Right cardiac atrium (tissue), 5 donors: ENCODE measurements around the gene ATP6V1G1. TPM values are rescaled to one million over a fixed set of nuclear protein-coding genes. Genes with fewer than 3 reads are reported as not detected.
A peak's percentile ranks its signal among the peaks of the same experiment; 100 is the strongest.

Experiments
- ATAC-seq, 2 donors: fragments of 200-7000 bp; cut with Tn5 transposase; one replicate each; pipeline versions ENCODE4 v1.8.0 to v1.9.1; 2020; ENCODE audit warnings: moderate library complexity in 2 of 2, mild to moderate bottlenecking in 1 of 2
- DNase-seq, 3 donors: peaks; one replicate each; pipeline ENCODE4 v3.0.0-alpha.2; 2020
- H3K27ac ChIP-seq: one replicate; pipeline ENCODE4 v1.5.1; 2013; ENCODE audit warnings: mild to moderate bottlenecking, low read length, control low read depth, moderate library complexity
- H3K27me3 ChIP-seq: one replicate; pipeline ENCODE4 v1.6.1; 2013; ENCODE audit not compliant: control insufficient read depth, insufficient read depth
- H3K4me1 ChIP-seq: one replicate; pipeline ENCODE4 v1.6.1; 2013; ENCODE audit warnings: low read length; ENCODE audit not compliant: control insufficient read depth, insufficient read depth
- H3K4me3 ChIP-seq: one replicate; pipeline ENCODE4 v1.5.1; 2013; ENCODE audit warnings: low read length, control low read depth
- H3K9me3 ChIP-seq: one replicate; pipeline ENCODE4 v1.6.1; 2013; ENCODE audit warnings: low read length; ENCODE audit not compliant: control insufficient read depth
- WGBS: extraction: QIAGEN DNeasy Blood & Tissue Kit; methylation state at CpG from one replicate; pipeline ENCODE4 v1.1.7; 2013; 5-methylcytosine and 5-hydroxymethylcytosine counted together
- intact Hi-C, 4 donors: fragments of 100-400 bp; cut with DNase I; formaldehyde crosslinking; loops; one replicate each; pipeline versions ENCODE4 v1.11.0 to v1.14.0; 2022 to 2023
- polyA plus RNA-seq: library from polyadenylated mRNA; stranded (reverse); fragments of 200-250 nt; gene quantifications from one replicate; pipeline ENCODE4 v1.2.3, GENCODE V29; 2013
- total RNA-seq, 4 donors: library from RNA; stranded (reverse); fragmentation: NEBNext Ultra II Directional; extraction: Animal tissue kit (Norgen Biotek cat#: 25700); gene quantifications; one replicate each; pipeline ENCODE4 v1.2.1, GENCODE V29; 2021
- donor health status: healthy with polysubstance abuse.
- donor health status: DM: no; HTN: yes; CAD: no.
- donor health status: DM: no; HTN: no; CAD: no.
- donor health status: DM: no; HTN: yes; CAD: no; lungs with severe emphysema.
- donor health status: DM: yes; HTN: yes; CAD: no.

The ATP6V1G1 gene
- total and polyA plus RNA-seq, 5 donors, result 91.5 to 157 (median 98.9) TPM

DNA sequence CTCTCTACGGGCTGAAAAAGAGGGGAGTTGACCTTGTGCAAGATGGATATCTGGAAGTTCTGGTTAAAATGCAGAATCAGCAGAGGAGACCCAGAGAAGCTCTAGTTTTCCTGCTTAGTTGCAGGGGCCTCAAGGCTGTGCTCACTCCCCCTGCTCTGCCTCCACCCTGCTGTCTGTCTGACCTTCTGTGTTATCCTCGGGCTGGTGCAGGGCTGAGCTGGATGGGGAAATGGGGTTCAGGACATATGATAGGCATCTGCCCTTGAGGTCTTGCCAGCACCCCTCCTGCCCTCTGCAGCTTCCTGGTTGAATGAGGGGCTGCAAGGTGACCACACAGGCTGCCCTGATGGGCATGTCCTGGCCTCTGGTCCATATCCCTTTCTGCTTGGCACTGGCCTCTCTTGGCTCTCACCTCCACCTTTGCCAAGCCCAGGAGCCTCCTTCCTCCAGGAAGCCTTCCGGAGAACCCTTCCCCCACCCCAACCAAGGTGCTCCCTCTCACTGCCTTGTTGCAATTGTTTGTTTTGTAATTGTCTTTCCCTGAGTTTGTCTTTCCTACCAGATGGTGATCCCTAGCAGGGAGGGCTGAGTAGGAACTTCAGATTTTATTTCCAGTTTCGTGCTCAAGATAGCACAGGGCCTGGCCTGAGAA lies 24.8 kb downstream of the ATP6V1G1 start:
- ATAC-seq (peak in 1 of 2 donors; percentile 9), DNase-seq (no peak)
- no peaks in the 10 kb centered on the region for H3K27me3 ChIP-seq
- H3K27ac ChIP-seq, result no peak overlapping the region
- WGBS, result 39% methylated on average over 4 of the region's 4 CpGs
- H3K4me1 ChIP-seq, result no peaks in the 10 kb centered on the region
- intact Hi-C loops, result loop anchor here in 1 of 4 donors (10.0 kb wide), 1 partner anchor 108 kb away; the partner anchor contains the start of gene WHRN
- no peaks in the 10 kb centered on the region for H3K9me3 ChIP-seq
- H3K4me3 ChIP-seq, result peak overlapping the region; percentile 76

GRCh38 chr9:114613087-114613486 lies 25.5 kb downstream of the ATP6V1G1 start:
- 88% methylated on average over 7 of the region's 7 CpGs for WGBS
- DNase-seq (no peak), ATAC-seq (no peak)
- Histone ChIP-seq H3K27me3 (no peaks in the 10 kb centered on the region), H3K9me3 (no peaks in the 10 kb centered on the region), H3K27ac (no peak overlapping the region), H3K4me3 (no peak overlapping the region), H3K4me1 (no peaks in the 10 kb centered on the region)
- intact Hi-C loops, result loop anchor here in 1 of 4 donors (10.0 kb wide), 1 partner anchor 108 kb away; the partner anchor contains the start of gene WHRN

GRCh38 chr9:114613919-114614318 lies 26.4 kb downstream of the ATP6V1G1 start:
- WGBS, result 62% methylated on average over 3 of the region's 3 CpGs
- no peak overlapping the region for H3K27ac ChIP-seq
- no peak overlapping the region for H3K4me3 ChIP-seq
- DNase-seq, result no peak
- intact Hi-C loops, result loop anchor here in 1 of 4 donors (10.0 kb wide), 1 partner anchor 109 kb away; the partner anchor contains the start of gene WHRN
- H3K27me3 ChIP-seq, result no peaks in the 10 kb centered on the region
- H3K9me3 ChIP-seq, result no peaks in the 10 kb centered on the region
- ATAC-seq, result no peak
- H3K4me1 ChIP-seq, result no peaks in the 10 kb centered on the region

DNA sequence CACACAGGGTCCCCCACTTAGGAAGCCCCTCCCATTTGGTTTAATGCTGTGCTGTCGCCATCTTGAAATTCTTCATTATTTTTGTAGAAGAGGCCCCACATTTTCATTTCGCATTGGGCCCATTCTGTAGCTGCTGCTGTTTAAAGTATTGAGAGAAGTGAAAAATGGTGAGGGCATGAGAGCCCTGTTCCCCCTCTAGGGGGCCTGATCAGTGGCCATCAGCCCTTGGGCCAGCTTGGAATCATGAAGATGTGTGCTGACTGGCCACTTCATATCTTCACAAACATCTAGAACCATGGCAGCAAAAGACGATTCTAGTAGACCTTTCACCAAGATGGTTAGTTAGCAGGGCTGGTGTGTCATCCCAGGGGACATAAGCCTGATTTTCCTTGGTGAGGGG lies 26.8 kb downstream of the ATP6V1G1 start:
- no peak for DNase-seq
- no peak for ATAC-seq
- Histone ChIP-seq H3K27ac (no peak overlapping the region), H3K4me1 (no peaks in the 10 kb centered on the region), H3K4me3 (no peak overlapping the region), H3K27me3 (no peaks in the 10 kb centered on the region), H3K9me3 (no peaks in the 10 kb centered on the region)
- intact Hi-C loops, result loop anchor here in 1 of 4 donors (10.0 kb wide), 1 partner anchor 110 kb away; the partner anchor contains the start of gene WHRN
- 88% methylated on average over 3 of the region's 3 CpGs for WGBS

DNA sequence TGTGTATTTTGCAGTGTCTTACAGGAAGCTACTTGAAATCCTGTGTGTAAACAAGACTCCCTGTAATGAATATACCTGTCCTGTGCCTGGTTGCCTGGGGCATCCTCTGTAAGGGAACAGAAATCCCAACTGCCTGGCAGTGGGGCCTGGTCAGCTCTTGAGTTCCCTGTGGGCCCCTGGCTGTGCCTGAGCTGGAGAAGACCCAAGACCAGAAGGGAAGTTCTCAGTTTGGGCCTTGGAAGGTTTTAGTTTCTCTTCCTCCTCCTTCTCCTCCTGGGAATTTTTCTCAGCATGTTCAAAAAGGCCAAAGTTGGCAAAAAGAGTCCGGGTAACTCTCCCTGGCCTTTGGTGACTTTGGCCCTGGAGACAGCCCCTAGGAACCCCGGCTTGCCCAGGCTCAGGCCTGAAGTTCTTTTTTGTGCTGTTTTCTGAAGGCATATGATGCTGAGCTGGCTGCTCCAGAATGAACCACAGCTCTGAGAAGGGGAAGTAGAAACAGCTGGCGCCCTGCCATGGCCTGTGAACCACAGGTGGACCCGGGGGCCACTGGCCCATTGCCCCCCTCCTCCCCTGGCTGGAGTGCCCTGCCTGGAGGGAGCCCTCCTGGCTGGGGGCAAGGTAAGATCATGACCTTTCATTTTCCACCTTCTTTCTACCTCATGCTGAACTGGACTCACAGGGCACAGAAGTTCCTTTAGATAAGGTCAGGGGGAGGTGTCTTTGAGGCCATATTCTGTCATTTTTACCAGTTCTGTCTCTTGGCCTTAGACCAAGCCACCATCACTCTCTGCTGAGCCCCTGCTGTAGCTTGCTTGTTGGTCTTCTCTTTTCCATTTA lies 29.3 kb downstream of the ATP6V1G1 start:
- no peak overlapping the region for H3K4me3 ChIP-seq
- no peaks in the 10 kb centered on the region for H3K4me1 ChIP-seq
- DNase-seq (peak; percentile 50 to 86 (median 81)), ATAC-seq (peak; percentile 16 to 29)
- H3K27me3 ChIP-seq, result no peaks in the 10 kb centered on the region
- no peaks in the 10 kb centered on the region for H3K9me3 ChIP-seq
- 40% methylated on average over 4 of the region's 4 CpGs for WGBS
- intact Hi-C loops, result loop anchor here in 1 of 4 donors (10.0 kb wide), 1 partner anchor 112 kb away; the partner anchor contains the start of gene WHRN
- H3K27ac ChIP-seq, result no peak overlapping the region

GRCh38 chr9:114619191-114619761 lies 31.7 kb downstream of the ATP6V1G1 start:
- no peak overlapping the region for H3K27ac ChIP-seq
- DNase-seq (peak; percentile 27 to 66 (median 63)), ATAC-seq (peak in 1 of 2 donors; percentile 21)
- intact Hi-C loops, result loop anchor here in 1 of 4 donors (10.0 kb wide), 1 partner anchor 114 kb away; the partner anchor contains the start of gene WHRN
- H3K9me3 ChIP-seq, result no peaks in the 10 kb centered on the region
- WGBS, result 80% methylated on average over 13 of the region's 13 CpGs
- H3K27me3 ChIP-seq, result no peaks in the 10 kb centered on the region
- no peak overlapping the region for H3K4me3 ChIP-seq
- H3K4me1 ChIP-seq, result no peaks in the 10 kb centered on the region

GRCh38 chr9:114621561-114621960 lies 34.0 kb downstream of the ATP6V1G1 start:
- H3K27ac ChIP-seq, result no peak overlapping the region
- no peak for ATAC-seq
- no peaks in the 10 kb centered on the region for H3K9me3 ChIP-seq
- no peak for DNase-seq
- WGBS, result 87% methylated on average over 7 of the region's 7 CpGs
- H3K4me1 ChIP-seq, result no peaks in the 10 kb centered on the region
- H3K27me3 ChIP-seq, result no peaks in the 10 kb centered on the region
- no peak overlapping the region for H3K4me3 ChIP-seq
- intact Hi-C loops, result no loop called here

DNA sequence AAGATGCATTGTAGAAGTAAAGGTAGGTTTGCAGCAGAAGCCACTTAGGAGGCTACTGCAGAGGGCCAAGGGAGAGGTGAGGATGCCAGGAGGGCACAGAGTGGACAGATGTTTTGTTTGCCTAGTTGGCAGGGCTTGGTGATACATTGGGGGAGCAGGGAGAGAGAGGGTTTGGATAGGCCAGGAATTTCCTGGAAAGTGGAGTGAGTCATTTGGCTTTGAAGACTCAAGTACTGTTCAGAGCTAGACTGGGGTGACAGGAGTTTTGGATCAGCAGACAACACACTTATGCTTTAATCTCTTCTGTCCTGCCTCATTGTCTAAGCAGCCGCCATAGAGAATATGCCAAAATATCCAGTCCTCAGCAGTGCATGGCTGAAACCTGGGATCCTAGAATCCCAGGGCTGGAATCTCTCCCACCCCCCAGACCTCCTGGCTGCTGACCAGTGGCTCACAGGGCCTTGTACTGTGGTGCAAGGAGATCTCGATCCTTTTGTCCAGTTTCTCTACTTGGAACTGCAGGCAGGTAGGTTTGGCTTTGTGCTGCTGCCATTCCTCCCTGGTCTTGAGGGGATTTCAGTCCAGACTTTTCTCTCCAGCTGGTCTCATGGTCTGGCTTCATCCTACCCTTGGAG lies 34.5 kb downstream of the ATP6V1G1 start:
- intact Hi-C loops, result no loop called here
- no peaks in the 10 kb centered on the region for H3K9me3 ChIP-seq
- WGBS, result 54% methylated on average over 2 of the region's 2 CpGs
- ATAC-seq, result peak; percentile 78 to 90
- H3K27me3 ChIP-seq, result no peaks in the 10 kb centered on the region
- H3K4me3 ChIP-seq, result no peak overlapping the region
- H3K27ac ChIP-seq, result no peak overlapping the region
- no peak for DNase-seq
- H3K4me1 ChIP-seq, result no peaks in the 10 kb centered on the region

- Histone ChIP-seq H3K4me3 (no peak overlapping the region), H3K27me3 (no peaks in the 10 kb centered on the region), H3K4me1 (no peaks in the 10 kb centered on the region), H3K27ac (no peak overlapping the region), H3K9me3 (no peaks in the 10 kb centered on the region)
- intact Hi-C loops, result no loop called here
- ATAC-seq (no peak), DNase-seq (no peak)
- 90% methylated on average over 2 of the region's 2 CpGs for WGBS
These were observed 37.1 kb downstream of the ATP6V1G1 start for GRCh38 chr9:114624677-114625076.

- DNase-seq (no peak), ATAC-seq (no peak)
- intact Hi-C loops, result no loop called here
- WGBS, result 86% methylated on average over 4 of the region's 4 CpGs
- Histone ChIP-seq H3K27me3 (no peaks in the 10 kb centered on the region), H3K27ac (no peak overlapping the region), H3K4me1 (no peaks in the 10 kb centered on the region), H3K9me3 (no peaks in the 10 kb centered on the region), H3K4me3 (no peak overlapping the region)
These were observed 38.9 kb downstream of the ATP6V1G1 start for GRCh38 chr9:114626415-114627020.
